Measurements from ENCODE around the gene ARHGAP18. TPM values are rescaled to one million over a fixed set of nuclear protein-coding genes. Genes with fewer than 3 reads are reported as not detected.

Gene ARHGAP18
- total and polyA plus RNA-seq, 12 donors, result 2.2 to 15.4 (median 4.1) TPM

DNA sequence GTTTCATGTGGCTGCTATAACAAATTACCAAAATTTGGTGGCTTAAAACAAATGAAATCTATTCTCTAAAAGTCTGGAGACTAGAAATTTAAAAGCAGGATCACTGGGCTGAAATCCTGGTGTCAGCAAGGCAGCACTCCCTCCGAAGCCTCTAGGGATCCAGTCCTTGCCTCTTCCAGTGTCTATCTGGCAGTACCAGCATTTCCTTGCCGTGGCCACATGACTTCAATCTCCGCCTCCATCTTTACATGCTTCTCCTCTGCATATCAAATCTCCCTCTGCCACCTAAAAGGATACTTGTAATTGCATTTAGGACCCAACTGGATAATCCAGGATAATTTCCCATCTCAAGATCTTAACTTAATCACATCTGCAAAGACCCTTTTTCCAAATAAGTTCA, 30.2 kb downstream of the ARHGAP18 start:
- TF ChIP-seq, protein P1, sequence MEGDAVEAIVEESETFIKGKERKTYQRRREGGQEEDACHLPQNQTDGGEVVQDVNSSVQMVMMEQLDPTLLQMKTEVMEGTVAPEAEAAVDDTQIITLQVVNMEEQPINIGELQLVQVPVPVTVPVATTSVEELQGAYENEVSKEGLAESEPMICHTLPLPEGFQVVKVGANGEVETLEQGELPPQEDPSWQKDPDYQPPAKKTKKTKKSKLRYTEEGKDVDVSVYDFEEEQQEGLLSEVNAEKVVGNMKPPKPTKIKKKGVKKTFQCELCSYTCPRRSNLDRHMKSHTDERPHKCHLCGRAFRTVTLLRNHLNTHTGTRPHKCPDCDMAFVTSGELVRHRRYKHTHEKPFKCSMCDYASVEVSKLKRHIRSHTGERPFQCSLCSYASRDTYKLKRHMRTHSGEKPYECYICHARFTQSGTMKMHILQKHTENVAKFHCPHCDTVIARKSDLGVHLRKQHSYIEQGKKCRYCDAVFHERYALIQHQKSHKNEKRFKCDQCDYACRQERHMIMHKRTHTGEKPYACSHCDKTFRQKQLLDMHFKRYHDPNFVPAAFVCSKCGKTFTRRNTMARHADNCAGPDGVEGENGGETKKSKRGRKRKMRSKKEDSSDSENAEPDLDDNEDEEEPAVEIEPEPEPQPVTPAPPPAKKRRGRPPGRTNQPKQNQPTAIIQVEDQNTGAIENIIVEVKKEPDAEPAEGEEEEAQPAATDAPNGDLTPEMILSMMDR (IDR thresholded peaks at IDR 0.05), result no peak
- Histone ChIP-seq H3K27me3 (no peaks in the 10 kb centered on the region), H3K27ac (peak overlapping the region in 8 of 10 donors; percentile 9 to 68 (median 40)), H3K4me3 (no peak overlapping the region), H3K9me3 (no peaks in the 10 kb centered on the region), H3K36me3 (no peaks in the 10 kb centered on the region), H3K4me1 (peaks cover 0 to 74% (median 32%) of the 10 kb centered on the region in 9 donors)
- ATAC-seq (no peak), DNase-seq (no peak)
- intact Hi-C loops (cut with DNase I), result loop anchor here in 1 of 10 donors (10.0 kb wide), 1 partner anchor 45 kb away; no protein-coding TSS in a partner anchor
- 50 to 63% methylated on average over 3 of the region's 3 CpGs for WGBS, 2 donors

DNA sequence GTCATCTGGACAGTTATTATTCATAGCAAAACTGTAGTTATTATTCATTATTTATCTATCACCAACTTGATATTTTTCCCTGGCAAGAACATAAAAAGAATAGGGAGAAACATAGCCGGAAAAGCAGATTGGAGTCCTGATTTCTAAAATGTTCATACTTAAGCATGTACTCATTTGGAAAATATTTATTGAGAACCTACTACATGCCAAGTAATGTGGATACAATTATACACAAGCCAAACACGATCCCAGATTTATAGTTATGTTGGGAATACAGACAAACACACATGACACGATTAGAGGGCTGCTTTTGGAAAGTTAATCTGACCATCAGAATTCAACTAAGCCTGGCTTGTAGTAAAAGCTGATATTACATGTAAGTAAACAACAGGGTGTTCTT, 30.7 kb downstream of the ARHGAP18 start:
- peaks cover 0 to 73% (median 30%) of the 10 kb centered on the region in 9 donors for H3K4me1 ChIP-seq
- H3K36me3 ChIP-seq, result no peaks in the 10 kb centered on the region
- TF ChIP-seq, protein P1 (IDR thresholded peaks at IDR 0.05), result no peak
- H3K4me3 ChIP-seq, result no peak overlapping the region
- 59 to 67% methylated on average over 3 of the region's 3 CpGs for WGBS, 2 donors
- H3K27me3 ChIP-seq, result no peaks in the 10 kb centered on the region
- ATAC-seq, result no peak
- no peaks in the 10 kb centered on the region for H3K9me3 ChIP-seq
- peak overlapping the region in 8 of 10 donors; percentile 9 to 68 (median 40) for H3K27ac ChIP-seq
- DNase-seq, result no peak
- intact Hi-C loops (cut with DNase I), result loop anchor here in 1 of 10 donors (10.0 kb wide), 1 partner anchor 46 kb away; no protein-coding TSS in a partner anchor

DNA sequence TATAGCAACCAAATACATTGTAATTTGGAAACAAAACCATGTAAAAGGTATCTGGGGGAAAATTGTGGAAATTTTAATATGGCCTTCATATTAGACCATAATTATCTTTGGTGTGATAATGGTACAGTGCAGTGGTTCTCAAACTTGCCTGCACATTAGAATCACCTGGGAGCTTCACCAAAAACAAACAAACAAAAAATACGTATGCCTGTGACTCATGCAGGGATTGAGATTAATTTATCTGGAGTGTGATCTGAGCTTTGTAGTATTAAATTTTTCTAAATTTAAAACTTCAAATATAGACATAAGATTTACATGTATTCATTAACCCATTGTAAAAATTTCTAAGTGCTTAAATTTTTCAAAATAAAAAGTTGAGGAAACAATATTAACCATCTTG, 31.5 kb downstream of the ARHGAP18 start:
- Histone ChIP-seq H3K4me3 (no peak overlapping the region), H3K36me3 (no peaks in the 10 kb centered on the region), H3K4me1 (peaks cover 0 to 73% (median 30%) of the 10 kb centered on the region in 9 donors), H3K27ac (peak overlapping the region in 1 of 10 donors; percentile 45), H3K27me3 (no peaks in the 10 kb centered on the region), H3K9me3 (no peaks in the 10 kb centered on the region)
- DNase-seq (no peak), ATAC-seq (no peak)
- WGBS, 2 donors, result 72 to 81% methylated on average over 1 of the region's 1 CpG
- TF ChIP-seq, protein P1 (IDR thresholded peaks at IDR 0.05), result no peak
- intact Hi-C loops (cut with DNase I), result loop anchor here in 1 of 10 donors (10.0 kb wide), 1 partner anchor 46 kb away; no protein-coding TSS in a partner anchor

DNA sequence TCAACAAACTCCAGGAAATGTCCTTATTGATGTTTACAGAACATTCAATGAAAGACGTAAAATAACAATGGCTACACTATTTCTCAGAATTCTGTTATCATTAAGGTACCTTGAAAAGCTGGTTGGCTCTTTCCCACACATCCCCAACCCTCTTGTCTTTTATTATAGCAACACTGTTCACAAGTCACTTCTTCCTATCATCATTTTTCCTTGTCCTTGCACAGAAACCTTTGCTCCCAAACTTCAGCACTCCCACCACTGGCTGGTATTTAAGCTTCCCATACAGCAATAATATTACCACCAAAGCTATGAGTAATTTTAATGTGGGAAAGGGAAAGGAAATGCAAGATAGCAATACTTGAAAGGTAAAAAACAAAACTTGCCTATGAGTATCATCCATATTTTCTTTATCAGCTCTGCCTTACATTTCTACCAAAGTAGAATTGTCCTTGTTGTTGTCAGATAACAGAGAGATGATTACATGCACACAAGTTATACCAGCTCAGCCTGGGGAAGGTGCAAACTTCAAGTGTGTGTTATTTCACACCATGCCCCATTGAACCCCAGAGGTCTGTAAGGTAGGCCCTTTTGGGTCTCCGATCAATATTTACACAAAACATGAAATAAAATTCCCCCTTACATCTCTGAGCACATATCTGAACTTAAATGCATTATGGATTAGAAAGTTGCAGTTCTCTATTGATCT, 32.2 kb downstream of the ARHGAP18 start:
- H3K9me3 ChIP-seq, result no peaks in the 10 kb centered on the region
- intact Hi-C loops (cut with DNase I), result loop anchor here in 1 of 10 donors (10.0 kb wide), 1 partner anchor 47 kb away; no protein-coding TSS in a partner anchor
- peak overlapping the region in 1 of 10 donors; percentile 45 for H3K27ac ChIP-seq
- no peaks in the 10 kb centered on the region for H3K27me3 ChIP-seq
- 83 to 84% methylated on average over 2 of the region's 2 CpGs for WGBS, 2 donors
- no peak overlapping the region for H3K4me3 ChIP-seq
- DNase-seq (no peak), ATAC-seq (no peak)
- H3K4me1 ChIP-seq, result peaks cover 0 to 73% (median 33%) of the 10 kb centered on the region in 9 donors
- TF ChIP-seq, protein P1 (IDR thresholded peaks at IDR 0.05), result no peak
- H3K36me3 ChIP-seq, result no peaks in the 10 kb centered on the region
